Heart left ventricle (tissue), 16 donors: ENCODE data around the gene ANKZF1. TPM values are rescaled to one million over a fixed set of nuclear protein-coding genes. Genes with fewer than 3 reads are reported as not detected.

Experiments used
- ATAC-seq, 4 donors: fragments of 200-7000 bp; cut with Tn5 transposase; one replicate each; pipeline ENCODE4 v1.9.1; 2020 to 2022; ENCODE audit warnings: moderate library complexity in 4 of 4, mild to moderate bottlenecking in 3 of 4, moderate number of reproducible peaks in 1 of 4
- DNase-seq, 5 donors: peaks; one replicate each; pipeline ENCODE4 v3.0.0-alpha.2; 2020
- H3K27ac ChIP-seq, 12 donors: fragments of 200-600 bp; sonication (generic) in 4 of 12; one replicate each; pipeline versions ENCODE4 v1.5.0 to v1.8.0; 2016 to 2022; ENCODE audit warnings: mild to moderate bottlenecking in 2 of 12
- H3K27me3 ChIP-seq, 9 donors: fragments of 200-600 bp; sonication (generic) in 2 of 9; one replicate each; pipeline versions ENCODE4 v1.5.1 to v1.8.0; 2016 to 2022; ENCODE audit warnings: mild to moderate bottlenecking in 3 of 9
- H3K36me3 ChIP-seq, 9 donors: fragments of 200-600 bp; sonication (generic) in 2 of 9; one replicate each; pipeline versions ENCODE4 v1.5.0 to v1.8.0; 2018 to 2022; ENCODE audit warnings: mild to moderate bottlenecking in 2 of 9
- H3K4me1 ChIP-seq, 12 donors: fragments of 200-600 bp; sonication (generic) in 4 of 12; one replicate each; pipeline versions ENCODE4 v1.5.0 to v1.8.0; 2016 to 2022; ENCODE audit warnings: mild to moderate bottlenecking in 3 of 12
- H3K4me3 ChIP-seq, 12 donors: fragments of 200-600 bp; sonication (generic) in 4 of 12; one replicate each; pipeline versions ENCODE4 v1.5.0 to v1.8.0; 2017 to 2022; ENCODE audit warnings: mild to moderate bottlenecking in 9 of 12, moderate library complexity in 4 of 12
- H3K9me3 ChIP-seq, 12 donors: fragments of 200-600 bp; sonication (generic) in 4 of 12; one replicate each; pipeline versions ENCODE4 v1.5.0 to v1.8.0; 2016 to 2022; ENCODE audit warnings: mild to moderate bottlenecking in 1 of 12
- POLR2A ChIP-seq, 2 donors: fragments of 450-650 bp; IDR thresholded peaks; one replicate each; pipeline ENCODE4 v1.6.1; 2017; ENCODE audit warnings: antibody characterized with exemption in 2 of 2, mild to moderate bottlenecking in 2 of 2, moderate library complexity in 2 of 2
- WGBS, 4 donors: extraction: QIAGEN DNeasy Blood & Tissue Kit in 2 of 4; methylation state at CpG; one replicate each; pipeline versions ENCODE4 v1.1.5 to v1.1.7; 2013 to 2018; 5-methylcytosine and 5-hydroxymethylcytosine counted together
- intact Hi-C, 10 donors: fragments of 100-400 bp; cut with DNase I; formaldehyde crosslinking; loops; one replicate each; pipeline versions ENCODE4 v1.11.1 to v1.14.2; 2022
- polyA plus RNA-seq, 2 donors: library from polyadenylated mRNA; stranded (reverse); fragments of 200-250 nt; gene quantifications; one replicate each; pipeline ENCODE4 v1.2.3, GENCODE V29; 2013
- total RNA-seq, 9 donors: library from RNA; depleted of rRNA in 2 of 9; stranded (reverse); fragments of >200 nt in 2 of 9; fragmentation: NEBNext Ultra II Directional in 3 of 9; extraction: Animal tissue kit (Norgen Biotek cat#: 25700) in 3 of 9; gene quantifications; one replicate each; pipeline versions ENCODE4 v1.1.0 to v1.2.4, GENCODE V29; 2016 to 2023
- TF ChIP-seq, protein P1 (sequence below), 12 donors: fragments of 200-600 bp; sonication (generic) in 4 of 12; IDR thresholded peaks; one replicate each; pipeline versions ENCODE4 v1.5.0 to v1.8.0; 2018 to 2022; ENCODE audit warnings: antibody characterized with exemption in 12 of 12, mild to moderate bottlenecking in 5 of 12
- donor health status: ischemic (EF 13 %, LVEDD 7.1; RV severe dilation, severe dysfunction).
- donor health status: healthy with polysubstance abuse.
- donor health status: DM: no; HTN: yes; CAD: no.
- donor health status: DM: no; HTN: no; CAD: no.
- donor health status: ischemic (EF 25% LVEDD 6.9; RV normal size, moderate dysfunction).
- donor health status: ischemic (EF 25% LVEDD 5.7; RV mildly dilated, moderate dysfunction).
- donor health status: healthy.
- donor health status: DM: yes; HTN: yes; CAD: no.
- donor health status: ischemic (EF 35%, LVEDD 5.7; RV mildly dilated, moderate dysfunction).
- donor health status: nonischemic (EF 11% LVEDD 7.7; RV severe dilation, severe dysfunction).
- donor health status: DM: yes; HTN: yes; CAD: no.
- donor health status: PGD.
- donor health status: ischemic (EF 29% LVEDD 5.4; RV normal size, mild dysfunction).
- donor health status: nonischemic (EF 23%, LVEDD 6.1; RV moderate dilation, normal function).

Gene ANKZF1
- total and polyA plus RNA-seq, 11 donors = 14.0 to 36.8 (median 26.3) TPM

DNA sequence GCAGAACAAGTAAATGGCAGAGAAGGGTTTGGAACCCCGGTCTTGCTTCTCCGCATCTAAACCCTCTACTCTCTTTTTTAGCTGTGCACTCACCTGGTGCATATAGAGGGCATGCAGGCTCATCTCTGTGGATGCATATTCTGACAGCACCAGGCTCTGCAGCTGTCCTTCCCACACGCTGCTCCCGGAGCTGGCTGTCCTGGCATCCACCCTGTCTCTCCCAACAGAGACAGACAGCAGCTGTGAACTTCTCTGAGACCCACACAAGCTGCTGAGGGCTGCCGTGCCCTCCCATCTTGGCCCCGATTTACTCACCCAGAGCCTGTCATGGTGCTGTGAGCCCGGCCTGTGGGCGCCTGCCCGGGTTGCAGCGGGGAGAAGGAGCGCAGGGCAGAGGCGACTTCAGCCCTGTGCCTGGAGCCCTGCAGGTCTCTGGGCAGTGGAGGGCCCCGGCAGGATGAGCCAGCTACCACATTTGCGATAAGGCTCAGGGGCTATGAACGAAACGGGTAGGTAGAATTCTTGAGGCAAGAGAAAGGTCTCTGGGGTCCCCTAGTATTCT is 7.6 kb upstream of the ANKZF1 start:
- 94 to 95% (median 95%) methylated on average over 16 of the region's 16 CpGs for WGBS, 4 donors

DNA sequence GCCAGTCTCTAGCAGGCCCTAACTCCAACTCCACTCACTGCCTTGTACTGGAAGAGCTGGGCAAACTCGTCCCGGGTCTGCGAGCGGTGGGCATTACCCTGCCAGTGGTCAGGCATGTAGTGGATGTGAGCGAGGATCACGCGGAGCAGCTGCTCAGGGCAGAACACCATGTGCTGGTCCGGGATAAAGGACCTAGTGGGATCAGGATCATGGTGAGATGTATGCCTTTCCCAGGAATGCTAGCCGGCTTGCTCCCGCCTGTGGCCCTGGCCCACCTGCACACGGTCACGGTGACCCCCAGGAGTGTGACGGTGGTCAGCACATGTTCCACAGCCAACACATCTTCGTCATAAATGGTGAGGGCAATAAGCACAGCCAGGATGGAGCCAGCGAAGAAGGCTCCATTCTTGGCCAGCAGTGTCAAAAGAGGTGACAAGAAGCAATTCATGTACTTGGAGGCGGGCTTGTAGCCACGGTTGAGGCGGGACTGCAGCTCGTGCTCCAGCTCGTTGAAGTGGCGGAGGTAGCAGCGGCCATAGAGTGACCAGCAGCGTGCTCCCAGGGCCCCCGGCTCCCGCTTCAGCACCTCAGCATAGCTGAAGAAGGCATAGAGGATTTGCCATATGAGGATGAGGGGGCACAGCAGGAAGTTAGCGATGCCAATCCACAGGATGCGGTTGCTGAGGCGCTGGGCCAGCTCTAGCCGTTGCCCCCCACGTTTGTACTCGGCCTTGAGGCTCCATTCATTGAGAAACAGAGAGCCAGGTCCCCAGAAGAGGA is 5.6 kb upstream of the ANKZF1 start:
- Histone ChIP-seq H3K4me1 (peaks cover 9 to 43% (median 27%) of the 10 kb centered on the region in 12 donors), H3K4me3 (no peak overlapping the region), H3K27ac (no peak overlapping the region), H3K36me3 (peaks cover 5 to 83% (median 73%) of the 10 kb centered on the region in 9 donors), H3K27me3 (no peaks in the 10 kb centered on the region), H3K9me3 (no peaks in the 10 kb centered on the region)
- intact Hi-C loops = loop anchor here in 1 of 10 donors (10.0 kb wide), 1 partner anchor 49 kb away; the partner anchor contains the start of genes CNPPD1, RETREG2 and SLC23A3
- ATAC-seq (no peak), DNase-seq (no peak)
- 90 to 94% (median 92%) methylated on average over 24 to 31 of the region's 31 CpGs for WGBS, 4 donors
- TF ChIP-seq POLR2A (IDR thresholded peaks at IDR 0.05) = no peak
- TF ChIP-seq, protein P1, sequence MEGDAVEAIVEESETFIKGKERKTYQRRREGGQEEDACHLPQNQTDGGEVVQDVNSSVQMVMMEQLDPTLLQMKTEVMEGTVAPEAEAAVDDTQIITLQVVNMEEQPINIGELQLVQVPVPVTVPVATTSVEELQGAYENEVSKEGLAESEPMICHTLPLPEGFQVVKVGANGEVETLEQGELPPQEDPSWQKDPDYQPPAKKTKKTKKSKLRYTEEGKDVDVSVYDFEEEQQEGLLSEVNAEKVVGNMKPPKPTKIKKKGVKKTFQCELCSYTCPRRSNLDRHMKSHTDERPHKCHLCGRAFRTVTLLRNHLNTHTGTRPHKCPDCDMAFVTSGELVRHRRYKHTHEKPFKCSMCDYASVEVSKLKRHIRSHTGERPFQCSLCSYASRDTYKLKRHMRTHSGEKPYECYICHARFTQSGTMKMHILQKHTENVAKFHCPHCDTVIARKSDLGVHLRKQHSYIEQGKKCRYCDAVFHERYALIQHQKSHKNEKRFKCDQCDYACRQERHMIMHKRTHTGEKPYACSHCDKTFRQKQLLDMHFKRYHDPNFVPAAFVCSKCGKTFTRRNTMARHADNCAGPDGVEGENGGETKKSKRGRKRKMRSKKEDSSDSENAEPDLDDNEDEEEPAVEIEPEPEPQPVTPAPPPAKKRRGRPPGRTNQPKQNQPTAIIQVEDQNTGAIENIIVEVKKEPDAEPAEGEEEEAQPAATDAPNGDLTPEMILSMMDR (IDR thresholded peaks at IDR 0.05) = no peak

More for the DNA sequence above, 7.6 kb upstream of the ANKZF1 start:
- Histone ChIP-seq H3K36me3 (peaks cover 5 to 76% (median 71%) of the 10 kb centered on the region in 9 donors), H3K4me1 (peaks cover 6 to 39% (median 27%) of the 10 kb centered on the region in 12 donors), H3K9me3 (no peaks in the 10 kb centered on the region), H3K27me3 (no peaks in the 10 kb centered on the region), H3K27ac (no peak overlapping the region), H3K4me3 (no peak overlapping the region)
- DNase-seq (no peak), ATAC-seq (no peak)
- intact Hi-C loops = loop anchor here in 1 of 10 donors (10.0 kb wide), 1 partner anchor 47 kb away; the partner anchor contains the start of genes CNPPD1, RETREG2 and SLC23A3
- TF ChIP-seq, protein P1 (IDR thresholded peaks at IDR 0.05) = no peak
- no peak for TF ChIP-seq POLR2A (IDR thresholded peaks at IDR 0.05)

DNA sequence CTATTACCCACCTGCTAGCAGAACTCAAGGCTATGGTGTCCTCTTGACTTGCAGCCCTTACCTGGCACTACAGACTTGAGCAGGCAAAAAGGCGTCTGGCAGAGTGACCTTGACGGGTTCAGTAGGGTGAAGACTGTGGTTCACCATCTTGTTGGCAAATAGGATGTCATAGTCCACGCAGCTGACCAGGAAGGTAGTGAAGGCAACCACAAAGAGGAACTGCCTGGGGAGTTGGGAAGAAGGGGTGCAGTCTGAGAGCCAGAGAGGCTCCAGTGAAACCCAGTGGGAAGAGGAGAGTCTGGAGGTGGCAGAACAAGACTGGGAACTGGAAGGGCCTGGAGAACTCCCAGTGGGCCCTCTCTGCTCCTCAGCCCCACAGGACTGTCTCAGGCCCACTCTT is 4.3 kb upstream of the ANKZF1 start:
- H3K4me1 ChIP-seq = peaks cover 3 to 37% (median 18%) of the 10 kb centered on the region in 12 donors
- intact Hi-C loops = loop anchor here in 2 of 10 donors (5.0 to 10.0 kb wide), 2 partner anchors 51 to 72 kb away; partner anchors contain the start of genes CNPPD1 (in 1 of the 2), RETREG2 (in 1 of the 2) and SLC23A3 (in 1 of the 2)
- no peaks in the 10 kb centered on the region for H3K27me3 ChIP-seq
- no peak for ATAC-seq
- H3K27ac ChIP-seq = peak overlapping the region in 1 of 12 donors; percentile 32
- WGBS, 4 donors = 82 to 90% (median 87%) methylated on average over 3 of the region's 3 CpGs
- no peaks in the 10 kb centered on the region for H3K9me3 ChIP-seq
- DNase-seq = no peak
- peaks cover 5 to 74% (median 69%) of the 10 kb centered on the region in 9 donors for H3K36me3 ChIP-seq
- no peak overlapping the region for H3K4me3 ChIP-seq
- TF ChIP-seq, protein P1 (IDR thresholded peaks at IDR 0.05) = no peak
- TF ChIP-seq POLR2A (IDR thresholded peaks at IDR 0.05) = no peak
